Osteocyte (in vitro differentiated cells): ENCODE data around the gene SPTBN2. TPM values are rescaled to one million over a fixed set of nuclear protein-coding genes. Genes with fewer than 3 reads are reported as not detected.
"Not testable (repeated sequence)": the region's sequence is repeated elsewhere in the genome, so short reads cannot be mapped to it uniquely, and the experiment has no call there.

Experiments
- DNase-seq: peaks from one replicate; pipeline ENCODE4 v3.0.0; 2021; ENCODE audit warnings: mixed read lengths; ENCODE audit not compliant: unreplicated experiment; ENCODE audit errors: extremely low spot score
- H3K27ac Mint-ChIP-seq: one replicate; pipeline ENCODE4 v1.8.0; 2021; ENCODE audit warnings: mild to moderate bottlenecking, mixed read lengths; ENCODE audit not compliant: unreplicated experiment
- H3K27me3 Mint-ChIP-seq: one replicate; pipeline ENCODE4 v1.8.0; 2021; ENCODE audit warnings: mixed read lengths; ENCODE audit not compliant: unreplicated experiment
- H3K36me3 Mint-ChIP-seq: one replicate; pipeline ENCODE4 v1.8.0; 2021; ENCODE audit warnings: mixed read lengths; ENCODE audit not compliant: unreplicated experiment
- H3K4me1 Mint-ChIP-seq: one replicate; pipeline ENCODE4 v1.8.0; 2021; ENCODE audit warnings: mixed read lengths; ENCODE audit not compliant: unreplicated experiment
- H3K4me3 Mint-ChIP-seq: one replicate; pipeline ENCODE4 v1.8.0; 2021; ENCODE audit warnings: mild to moderate bottlenecking, moderate library complexity, mixed read lengths; ENCODE audit not compliant: unreplicated experiment
- H3K9me3 Mint-ChIP-seq: one replicate; pipeline ENCODE4 v1.8.0; 2021; ENCODE audit warnings: mixed read lengths; ENCODE audit not compliant: unreplicated experiment
- total RNA-seq: library from RNA; stranded (reverse); gene quantifications from 2 replicates; pipeline ENCODE4 v1.2.1, GENCODE V29; 2021
- TF ChIP-seq, protein P1 (sequence below): fragments of 200-600 bp; sonication (generic); IDR thresholded peaks from 2 replicates; pipeline ENCODE4 v1.5.0; 2021; ENCODE audit warnings: antibody characterized with exemption, mild to moderate bottlenecking, moderate library complexity

The SPTBN2 gene
- total RNA-seq, 1 donor from 2014 or later: 12.6 TPM

- Mint-ChIP-seq H3K9me3 (no peaks in the 10 kb centered on the region), H3K4me1 (peaks cover 66% of the 10 kb centered on the region), H3K36me3 (peaks cover 76% of the 10 kb centered on the region), H3K27me3 (no peaks in the 10 kb centered on the region), H3K27ac (no peak overlapping the region), H3K4me3 (no peak overlapping the region)
- DNase-seq: no peak
- TF ChIP-seq, protein P1, sequence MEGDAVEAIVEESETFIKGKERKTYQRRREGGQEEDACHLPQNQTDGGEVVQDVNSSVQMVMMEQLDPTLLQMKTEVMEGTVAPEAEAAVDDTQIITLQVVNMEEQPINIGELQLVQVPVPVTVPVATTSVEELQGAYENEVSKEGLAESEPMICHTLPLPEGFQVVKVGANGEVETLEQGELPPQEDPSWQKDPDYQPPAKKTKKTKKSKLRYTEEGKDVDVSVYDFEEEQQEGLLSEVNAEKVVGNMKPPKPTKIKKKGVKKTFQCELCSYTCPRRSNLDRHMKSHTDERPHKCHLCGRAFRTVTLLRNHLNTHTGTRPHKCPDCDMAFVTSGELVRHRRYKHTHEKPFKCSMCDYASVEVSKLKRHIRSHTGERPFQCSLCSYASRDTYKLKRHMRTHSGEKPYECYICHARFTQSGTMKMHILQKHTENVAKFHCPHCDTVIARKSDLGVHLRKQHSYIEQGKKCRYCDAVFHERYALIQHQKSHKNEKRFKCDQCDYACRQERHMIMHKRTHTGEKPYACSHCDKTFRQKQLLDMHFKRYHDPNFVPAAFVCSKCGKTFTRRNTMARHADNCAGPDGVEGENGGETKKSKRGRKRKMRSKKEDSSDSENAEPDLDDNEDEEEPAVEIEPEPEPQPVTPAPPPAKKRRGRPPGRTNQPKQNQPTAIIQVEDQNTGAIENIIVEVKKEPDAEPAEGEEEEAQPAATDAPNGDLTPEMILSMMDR: no peak
Measured at GRCh38 chr11:66643745-66644437, 85.1 kb downstream of the SPTBN2 start.

DNA sequence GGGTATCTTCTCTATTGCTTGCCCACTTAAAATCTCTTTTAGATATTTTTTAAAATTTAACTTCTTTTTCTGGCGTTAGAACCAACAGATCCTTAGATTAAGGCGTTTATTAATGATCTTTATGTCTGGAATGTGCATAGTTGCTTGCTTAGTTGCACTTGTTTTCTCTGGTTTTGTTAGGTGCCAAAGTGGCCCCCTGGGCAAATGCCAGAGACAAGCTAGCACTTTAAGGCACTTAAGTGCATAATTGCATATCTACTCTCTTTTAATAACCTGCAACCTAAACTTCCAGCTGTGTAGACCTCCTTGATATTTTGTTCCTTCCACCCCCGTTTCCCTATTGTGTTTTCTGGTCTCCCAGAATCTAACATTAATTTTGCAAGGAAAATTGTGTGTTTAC lies 87.2 kb downstream of the SPTBN2 start:
- no peak for DNase-seq
- Mint-ChIP-seq H3K36me3 (peaks cover 64% of the 10 kb centered on the region), H3K27me3 (no peaks in the 10 kb centered on the region), H3K27ac (peak overlapping the region; percentile 1), H3K4me3 (peak overlapping the region; percentile 97), H3K4me1 (peaks cover 75% of the 10 kb centered on the region), H3K9me3 (no peaks in the 10 kb centered on the region)
- TF ChIP-seq, protein P1: no peak

- peaks cover 46% of the 10 kb centered on the region for H3K36me3 Mint-ChIP-seq
- peaks cover 69% of the 10 kb centered on the region for H3K4me1 Mint-ChIP-seq
Measured at GRCh38 chr11:66639814-66640340, 89.1 kb downstream of the SPTBN2 start.

DNA sequence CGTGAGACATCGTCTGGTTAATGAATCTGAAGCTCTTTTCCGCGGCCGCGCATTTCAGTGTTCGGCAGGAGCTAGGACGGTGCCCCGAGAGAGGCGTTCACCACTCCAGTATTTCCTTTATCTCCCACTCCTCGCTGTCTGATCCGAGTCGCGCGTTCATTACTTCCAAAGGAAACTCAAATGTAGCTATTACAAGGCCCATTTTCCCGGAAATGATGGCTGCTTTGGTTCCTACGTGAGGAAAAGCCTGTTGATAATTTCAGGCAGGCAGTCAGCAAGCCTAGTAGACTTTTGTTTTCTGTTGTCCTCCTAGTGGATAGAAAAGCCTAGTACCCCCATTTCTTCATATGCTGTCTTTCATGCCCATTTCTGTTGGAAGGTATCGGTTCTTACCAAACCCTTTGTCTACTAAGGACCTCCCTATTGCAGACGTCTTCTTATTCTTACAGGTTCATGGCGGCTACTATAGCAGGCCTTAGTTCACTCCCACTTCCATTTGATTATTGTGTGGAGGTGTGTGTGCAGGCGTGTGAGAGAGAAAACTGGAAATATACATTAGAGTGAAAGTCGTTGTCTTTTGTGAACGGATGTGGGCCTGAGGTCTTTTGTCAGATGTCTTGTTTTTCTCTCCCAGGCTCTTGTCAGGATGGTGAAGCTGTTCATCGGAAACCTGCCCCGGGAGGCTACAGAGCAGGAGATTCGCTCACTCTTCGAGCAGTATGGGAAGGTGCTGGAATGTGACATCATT lies 89.8 kb downstream of the SPTBN2 start:
- Mint-ChIP-seq H3K9me3 (no peaks in the 10 kb centered on the region), H3K36me3 (peaks cover 44% of the 10 kb centered on the region), H3K27ac (peak overlapping the region; percentile 98), H3K27me3 (no peaks in the 10 kb centered on the region), H3K4me3 (peak overlapping the region; percentile 97), H3K4me1 (peaks cover 62% of the 10 kb centered on the region)
- DNase-seq: no peak
- TF ChIP-seq, protein P1: peak; percentile 15

More at GRCh38 chr11:66639814-66640340, 89.1 kb downstream of the SPTBN2 start:
- DNase-seq, H3K27me3 Mint-ChIP-seq, H3K9me3 Mint-ChIP-seq: not testable (repeated sequence)
- Mint-ChIP-seq H3K27ac (peak overlapping the region; percentile 98), H3K4me3 (peak overlapping the region; percentile 97)

GRCh38 chr11:66638177-66639065 lies 90.6 kb downstream of the SPTBN2 start, which contains the start of gene RBM4:
Gene RBM4 (plus strand): TSS chr11:66638703. CDS start chr11:66639712, 1,009 bp downstream.
- Mint-ChIP-seq H3K4me1 (peaks cover 56% of the 10 kb centered on the region), H3K9me3 (no peaks in the 10 kb centered on the region), H3K27ac (peak within 1 kb of the TSS; percentile 98)

More at GRCh38 chr11:66638177-66639065, 90.6 kb downstream of the SPTBN2 start, which contains the start of gene RBM4:
- peak within 1 kb of the TSS; percentile 97 for H3K4me3 Mint-ChIP-seq
- H3K27me3 Mint-ChIP-seq: no peaks in the 10 kb centered on the region
- peaks cover 40% of the 10 kb centered on the region for H3K36me3 Mint-ChIP-seq
- DNase-seq: peak; percentile 99
- TF ChIP-seq, protein P1: peak; percentile 22
